HG02884 (cell line): ENCODE measurements around the gene BAIAP2.

Experiments
- ATAC-seq: cut with Tn5 transposase; IDR thresholded peaks from one replicate; pipeline ENCODE4 v1.9.1; 2021; ENCODE audit warnings: mild to moderate bottlenecking, moderate library complexity; ENCODE audit not compliant: unreplicated experiment

BAIAP2 gene

DNA sequence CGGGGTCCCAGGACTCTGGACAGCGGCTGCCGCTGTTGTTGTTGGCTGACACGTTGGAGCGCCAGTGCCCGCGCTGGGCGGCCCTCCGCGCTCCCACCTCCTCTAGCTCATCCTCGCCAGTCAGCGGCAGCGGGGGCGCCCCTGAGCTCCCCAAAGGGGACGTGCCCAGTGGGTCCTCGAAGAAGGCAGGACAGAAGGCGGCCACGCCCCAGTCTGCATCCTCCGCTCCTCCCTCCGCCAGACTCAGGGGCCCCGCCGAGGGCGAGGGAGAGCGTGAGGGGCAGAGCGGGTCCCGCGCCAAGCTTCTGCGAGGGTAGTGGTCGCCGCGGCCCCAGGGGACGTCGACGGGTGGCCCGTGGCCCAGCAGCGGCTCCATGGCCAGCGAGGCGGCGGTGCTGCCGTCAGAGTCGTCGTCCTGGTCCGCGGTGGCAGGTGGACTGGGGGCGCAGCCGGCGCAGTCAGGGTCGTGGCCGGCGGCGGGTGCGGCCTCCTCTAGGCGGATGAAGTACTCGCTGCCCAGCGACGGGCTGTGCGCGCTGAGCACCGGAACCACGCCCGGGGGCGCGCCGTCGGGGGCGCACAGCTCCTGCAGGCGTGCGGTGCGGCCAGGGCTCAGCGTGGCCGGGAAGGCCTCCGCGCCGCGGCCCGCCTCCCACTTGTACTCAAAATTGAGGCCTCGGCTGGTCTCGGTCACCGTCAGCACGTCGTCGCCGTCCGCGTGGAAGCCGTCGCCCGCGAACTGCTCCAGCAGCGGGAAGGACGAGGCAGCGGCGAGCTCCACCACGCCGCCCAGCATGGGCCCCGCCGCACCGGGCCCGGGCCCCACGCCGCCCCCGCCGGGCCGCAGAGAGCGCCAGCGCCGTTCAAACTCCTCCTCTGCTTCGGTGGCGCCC, 87.1 kb downstream of the BAIAP2 start:
- ATAC-seq, result no peak

DNA sequence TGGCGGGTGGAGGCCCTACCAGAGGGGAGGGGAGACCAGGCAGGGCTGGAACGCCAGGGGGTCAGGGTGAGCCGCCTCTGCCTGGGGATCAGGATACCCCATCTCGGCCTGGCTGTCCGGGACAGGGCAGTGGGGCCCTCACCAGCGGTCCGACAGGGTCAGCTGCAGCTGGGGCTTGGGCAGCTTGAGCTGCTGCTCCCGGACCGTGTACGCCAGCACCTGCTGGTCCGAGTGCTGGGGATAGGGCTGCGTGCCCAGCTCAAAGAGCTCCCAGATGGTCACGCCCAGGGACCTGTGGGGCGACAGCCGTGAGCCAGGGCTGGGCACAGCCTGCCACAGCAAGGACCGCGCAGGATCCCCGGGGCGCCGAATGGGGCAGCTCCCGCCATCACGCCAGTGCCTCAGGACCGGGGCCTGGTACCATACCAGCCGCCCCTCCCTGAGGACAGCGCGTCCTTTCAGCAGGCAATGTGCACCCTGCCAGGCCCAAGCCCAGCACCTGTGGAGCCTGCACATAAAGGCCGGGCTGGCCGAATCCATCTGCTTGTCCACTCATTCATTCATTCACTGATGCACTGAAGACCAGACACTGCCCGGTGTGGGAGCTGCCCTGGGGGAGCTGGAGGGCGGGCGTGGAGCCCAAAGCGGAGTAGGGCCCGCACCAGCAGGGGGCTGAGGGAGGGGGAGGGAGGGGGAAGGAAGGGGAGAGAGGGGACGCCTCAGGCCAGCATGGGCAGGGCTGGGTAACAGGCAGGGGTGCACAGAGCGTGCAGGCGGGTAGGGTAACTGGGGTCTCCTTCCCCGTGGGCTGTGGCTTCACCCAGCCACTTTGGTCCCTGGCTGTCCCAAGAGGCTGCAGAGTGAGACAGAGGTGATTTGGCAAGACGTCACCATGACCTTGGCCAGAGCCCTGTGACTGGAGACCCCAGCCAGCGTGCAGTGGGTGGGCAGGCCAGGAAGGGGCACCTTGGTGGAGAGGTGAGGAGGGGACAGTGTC, 88.4 kb downstream of the BAIAP2 start:
- ATAC-seq, result no peak

DNA sequence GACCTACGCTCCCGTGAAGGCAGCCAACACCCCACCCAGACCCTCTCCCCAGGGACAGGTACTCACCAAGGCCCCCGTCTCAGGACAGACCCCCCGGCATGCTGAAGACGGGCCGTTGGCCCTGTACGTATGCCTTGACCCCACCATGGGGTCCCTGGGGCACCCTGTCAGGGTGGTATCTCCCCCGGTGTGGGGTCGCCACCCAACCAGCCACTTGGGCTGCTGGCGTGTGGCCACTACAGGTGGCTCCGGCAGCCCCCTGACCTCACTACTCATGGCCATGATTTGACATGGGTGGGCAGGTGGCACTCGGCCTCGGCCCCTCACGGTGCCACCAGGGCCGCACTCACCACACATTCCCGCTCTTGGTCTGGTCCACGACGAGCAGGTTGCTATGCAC, 89.4 kb downstream of the BAIAP2 start:
- no peak for ATAC-seq

DNA sequence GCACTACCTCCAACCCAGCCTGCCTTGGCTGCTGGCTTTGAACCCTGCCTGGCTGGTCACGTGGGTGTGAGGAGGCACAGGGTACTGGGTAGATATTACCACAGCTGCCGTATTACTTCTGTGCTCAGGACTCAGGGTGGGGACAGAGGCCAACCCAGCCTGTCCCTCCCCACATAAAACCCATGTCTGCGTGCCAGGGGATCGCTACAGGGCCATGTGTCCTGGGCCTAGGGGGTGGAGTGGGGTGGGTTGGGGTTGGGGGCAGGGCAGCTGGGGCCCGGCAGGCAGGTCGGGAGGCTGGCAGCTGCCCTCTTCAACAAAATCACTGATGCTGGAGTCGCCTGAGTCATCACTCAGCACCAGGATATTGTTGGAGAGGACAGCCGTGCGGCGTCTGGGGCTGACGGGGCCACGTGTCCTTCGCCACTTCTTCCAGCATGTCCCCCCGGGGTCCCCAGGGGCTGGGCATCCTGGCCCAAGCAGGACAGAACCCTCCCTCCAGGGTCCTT, 90.7 kb downstream of the BAIAP2 start:
- ATAC-seq, result no peak

DNA sequence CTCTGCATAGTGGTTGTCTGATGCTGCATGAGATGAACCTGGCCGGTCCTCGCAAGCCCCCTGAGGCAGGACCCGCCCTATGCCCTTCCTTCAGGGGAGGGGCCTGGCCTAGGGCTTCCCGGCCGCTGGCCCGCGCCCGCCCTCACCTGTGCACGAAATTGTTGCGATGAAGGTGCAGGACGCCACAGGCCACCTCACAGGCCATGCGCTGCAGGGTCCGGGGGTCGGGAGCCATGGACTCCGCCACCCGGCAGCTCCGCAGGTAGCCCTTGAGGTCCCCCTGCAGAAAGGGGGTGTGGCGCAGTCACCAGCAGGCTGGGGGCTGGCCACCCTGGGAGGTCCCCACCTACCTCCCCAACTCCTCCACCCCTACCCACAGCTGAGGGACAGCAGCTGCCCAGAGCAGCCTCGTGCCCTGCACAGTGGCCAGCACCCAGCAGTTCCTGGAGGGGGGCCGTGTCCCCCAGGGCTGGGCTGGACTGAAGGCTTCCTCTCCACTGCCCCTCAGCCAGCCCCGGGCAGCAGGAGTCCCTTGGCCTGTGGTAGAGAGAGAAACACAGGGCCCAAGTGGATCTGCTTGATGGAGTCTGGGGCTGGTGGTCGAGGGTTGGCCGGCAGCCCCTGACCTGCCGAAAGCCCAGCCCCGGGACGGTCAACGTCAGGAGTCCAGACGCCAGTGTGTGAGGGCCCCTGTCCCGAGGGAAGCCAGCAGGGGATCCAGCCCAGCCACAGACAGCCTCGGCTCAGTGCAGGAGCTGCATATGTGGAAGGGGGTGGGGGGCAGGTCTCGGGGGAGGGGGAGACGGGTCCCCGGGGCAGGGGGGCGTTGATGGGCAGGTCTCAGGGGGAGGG, 91.6 kb downstream of the BAIAP2 start:
- no peak for ATAC-seq

DNA sequence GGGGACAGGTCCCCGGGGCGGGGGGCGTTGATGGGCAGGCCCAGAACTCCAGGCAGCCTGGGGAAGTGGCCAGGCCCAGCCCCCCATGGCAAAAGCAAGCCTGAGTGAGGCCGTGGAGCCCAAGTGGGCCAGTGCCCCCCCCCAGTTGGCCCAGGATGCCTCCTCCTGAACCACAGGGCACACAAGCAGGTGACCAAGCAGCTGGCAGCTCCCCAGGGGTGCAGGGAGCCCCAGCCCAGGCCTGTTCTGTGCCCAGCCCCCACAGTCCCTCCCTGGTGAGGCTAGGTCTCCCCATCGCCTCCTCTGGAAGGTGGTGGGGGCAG, 92.1 kb downstream of the BAIAP2 start:
- ATAC-seq, result no peak

DNA sequence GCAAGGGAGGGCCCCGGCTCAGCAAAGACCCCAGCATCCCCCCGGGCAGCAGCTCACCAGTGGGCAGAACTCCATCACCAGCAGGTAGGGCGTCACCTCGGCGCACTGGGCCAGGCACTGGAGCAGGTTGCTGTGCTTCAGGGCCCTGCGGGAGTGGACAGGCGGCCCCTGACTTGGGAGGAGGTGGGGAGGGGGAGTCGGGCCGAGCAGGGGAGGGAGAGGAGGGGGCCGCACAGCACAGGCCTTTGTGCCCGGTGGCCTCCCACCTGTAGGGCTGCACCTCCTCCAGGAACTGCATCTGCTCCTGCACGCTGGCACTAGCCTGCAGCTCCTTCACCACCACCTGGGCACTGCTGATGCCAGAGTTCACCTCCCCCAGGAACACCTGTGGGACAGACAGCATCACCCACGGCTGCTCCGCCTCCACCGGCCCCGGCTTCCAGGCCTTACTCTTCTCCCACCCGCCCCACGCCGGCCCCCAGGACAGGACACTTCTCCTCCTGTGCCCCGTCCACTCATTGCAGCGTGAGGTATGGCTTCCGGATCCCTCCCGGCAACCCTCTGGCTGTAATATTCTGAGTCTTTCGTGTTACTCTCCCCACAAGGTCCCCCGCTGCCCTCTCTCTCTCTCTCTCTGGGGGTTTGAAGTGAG, 92.7 kb downstream of the BAIAP2 start:
- ATAC-seq, result no peak

DNA sequence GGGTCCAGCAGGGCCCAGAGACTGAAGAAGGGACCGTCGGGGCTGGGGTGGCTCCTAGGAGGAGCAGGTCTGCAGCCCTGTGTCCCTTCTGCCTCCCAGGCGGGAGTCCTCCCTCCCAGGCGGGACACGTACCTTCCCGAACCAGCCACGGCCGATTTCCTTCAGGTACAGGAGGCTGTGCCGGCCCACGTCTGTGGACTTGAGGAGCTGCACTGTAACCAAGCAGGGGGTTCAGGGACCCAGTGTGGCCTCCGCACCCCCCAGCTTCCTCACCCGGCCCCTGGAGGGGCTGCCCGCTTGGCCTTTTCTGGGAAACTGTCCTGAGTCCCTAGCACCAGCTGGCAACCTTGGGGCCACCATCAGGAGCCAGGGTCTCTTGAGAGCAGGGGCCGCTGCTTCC, 93.4 kb downstream of the BAIAP2 start:
- ATAC-seq, result no peak

DNA sequence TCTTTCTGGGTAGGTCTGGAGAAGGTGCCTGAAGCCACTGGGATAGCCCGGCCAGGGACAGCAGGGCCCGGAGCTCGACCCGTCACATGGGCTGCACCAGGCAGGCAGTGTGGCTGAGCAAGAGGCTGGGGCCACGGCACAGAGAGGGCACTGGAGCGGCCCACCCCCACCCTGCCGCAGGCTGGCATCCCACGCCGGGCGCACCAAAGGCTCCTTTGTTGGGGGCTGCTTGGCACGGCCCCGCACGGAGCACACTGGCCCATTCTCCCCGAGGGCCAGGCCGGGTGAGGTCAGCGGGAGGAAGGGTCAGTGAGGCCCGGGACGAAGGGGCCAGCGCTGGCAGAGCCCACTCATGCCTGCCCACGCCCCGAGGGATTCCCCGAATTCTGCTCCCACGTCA, 93.8 kb downstream of the BAIAP2 start:
- no peak for ATAC-seq

DNA sequence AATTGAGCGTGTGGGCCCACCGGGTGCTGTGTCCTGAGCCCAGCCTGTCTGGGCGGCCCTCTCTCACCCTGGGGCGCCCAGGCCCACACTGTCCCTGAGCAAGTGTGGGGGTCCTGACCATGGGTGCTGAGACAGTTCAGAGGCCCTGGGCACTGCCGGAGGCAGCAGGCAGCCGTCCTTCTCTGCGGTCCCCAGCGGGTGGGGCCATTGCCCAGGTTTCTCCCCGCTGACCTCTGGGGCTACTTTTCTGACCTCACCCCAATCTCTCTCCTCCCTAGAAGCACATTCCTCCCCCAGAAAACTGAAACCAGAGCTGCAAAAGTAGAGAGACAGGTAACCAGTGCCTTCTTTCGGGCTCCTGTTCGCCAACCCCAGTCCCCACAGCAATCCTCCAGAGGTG, 94.3 kb downstream of the BAIAP2 start:
- ATAC-seq, result no peak

DNA sequence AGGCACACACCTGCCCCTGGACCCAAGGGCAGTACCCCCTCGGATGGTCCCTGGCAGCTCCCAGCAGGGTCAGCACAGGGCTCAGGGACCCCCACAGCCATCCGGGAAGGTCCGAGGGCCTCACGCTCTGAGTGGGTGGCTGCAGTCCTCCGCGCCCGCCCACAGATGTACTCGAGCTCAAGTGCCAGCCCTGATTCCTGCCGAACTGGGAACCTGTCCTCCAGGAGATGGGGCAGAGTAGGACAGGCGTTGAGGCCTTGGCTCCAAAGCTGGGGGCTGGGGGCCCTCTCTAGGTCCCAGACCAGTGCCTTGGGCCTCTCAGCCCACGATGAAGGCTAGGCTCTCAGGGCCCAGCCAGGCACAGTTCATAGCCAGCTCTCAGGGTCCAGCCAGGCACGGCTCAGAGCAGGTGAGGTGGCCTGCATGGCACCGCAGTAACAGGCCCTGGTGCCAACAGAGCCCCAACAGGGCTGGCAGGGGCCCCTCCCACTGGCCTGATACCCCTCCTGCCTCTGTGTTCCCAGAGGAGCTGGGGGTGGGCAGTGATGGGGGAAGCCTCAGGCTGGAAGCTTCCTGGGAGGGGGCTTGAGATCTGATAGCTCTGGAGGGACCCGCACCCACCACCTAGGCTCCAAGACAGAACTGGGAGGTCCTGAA, 94.9 kb downstream of the BAIAP2 start:
- no peak for ATAC-seq

DNA sequence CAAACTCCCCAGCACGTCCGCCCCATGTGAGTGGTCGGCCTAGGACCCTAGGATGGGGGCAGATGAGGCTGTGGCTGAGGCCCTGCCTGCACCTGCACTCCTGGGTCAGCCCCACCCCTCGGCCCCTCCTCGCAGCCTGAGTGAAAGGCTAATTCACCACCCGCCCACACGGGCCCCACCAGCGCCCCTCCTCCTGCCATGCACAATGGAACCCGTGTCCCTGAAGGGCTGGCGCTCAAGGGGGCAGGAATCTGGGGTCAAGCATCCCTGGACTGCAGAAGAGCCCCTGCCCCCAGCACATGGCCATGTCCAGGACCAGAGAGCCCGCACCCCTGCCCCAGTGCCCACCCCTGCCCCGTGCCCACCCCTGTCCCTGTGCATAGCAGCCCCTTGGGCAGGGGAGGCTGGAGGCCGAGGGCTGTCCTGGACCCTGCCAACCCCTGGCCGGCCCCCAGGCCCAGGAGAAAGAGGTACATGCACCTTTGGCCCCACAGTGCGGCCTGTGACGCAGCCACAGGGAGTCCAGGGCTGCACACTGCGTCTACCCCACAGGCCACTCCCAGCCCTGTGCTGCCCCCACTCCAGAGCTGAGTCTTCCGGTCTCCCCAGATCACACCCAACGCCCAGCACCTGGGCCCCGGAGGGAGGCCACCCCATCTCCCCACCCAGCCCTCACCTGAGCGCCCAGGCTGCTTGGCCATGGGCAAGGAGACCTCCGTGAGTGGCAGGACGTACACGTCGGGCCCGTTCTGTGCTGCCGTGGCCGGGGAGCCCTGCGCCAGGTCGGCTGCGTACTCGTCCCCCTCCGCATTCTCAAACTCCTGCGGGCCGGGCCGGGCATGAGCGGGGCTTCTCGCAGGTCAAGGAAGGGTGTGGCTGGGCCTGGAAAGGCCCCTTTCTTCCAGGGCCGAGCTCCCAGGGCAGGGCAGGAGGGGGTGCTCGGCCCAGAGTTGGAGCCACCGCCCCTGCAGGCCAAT, 95.7 kb downstream of the BAIAP2 start:
- ATAC-seq, result no peak

DNA sequence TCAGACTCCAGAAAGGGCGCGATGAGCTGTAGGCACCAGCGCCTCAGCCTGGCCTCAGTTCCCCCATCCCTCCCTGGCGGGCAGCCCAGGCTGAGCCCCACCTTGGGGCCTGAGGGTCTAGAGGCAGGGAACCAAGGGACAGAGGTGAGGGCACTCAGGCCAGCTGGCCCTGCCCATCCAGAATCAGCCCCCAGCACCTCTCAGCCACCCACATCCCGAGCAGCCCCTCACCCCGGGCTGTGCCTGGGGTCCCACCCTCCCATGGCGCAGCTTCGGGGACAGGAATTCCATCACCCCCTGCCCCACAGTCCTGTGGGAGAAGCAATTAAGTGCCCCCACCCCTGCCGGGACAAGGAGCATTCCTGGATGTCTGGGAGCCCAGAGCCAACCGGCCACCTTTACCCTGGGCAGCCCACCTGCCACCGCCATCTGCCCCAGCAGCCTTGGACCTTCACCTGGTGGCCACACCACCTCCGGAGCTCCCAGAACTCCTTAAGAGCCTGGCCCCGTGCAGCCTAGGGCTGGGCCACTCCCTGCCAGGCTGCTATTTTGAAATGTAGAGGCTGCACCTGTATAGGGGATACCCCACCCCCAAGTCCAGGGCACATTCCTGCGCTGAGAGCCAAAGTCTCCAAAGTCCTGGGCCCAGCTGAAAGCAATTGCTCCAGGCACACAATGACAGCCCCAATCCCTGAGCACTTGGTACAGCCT, 96.7 kb downstream of the BAIAP2 start:
- no peak for ATAC-seq

DNA sequence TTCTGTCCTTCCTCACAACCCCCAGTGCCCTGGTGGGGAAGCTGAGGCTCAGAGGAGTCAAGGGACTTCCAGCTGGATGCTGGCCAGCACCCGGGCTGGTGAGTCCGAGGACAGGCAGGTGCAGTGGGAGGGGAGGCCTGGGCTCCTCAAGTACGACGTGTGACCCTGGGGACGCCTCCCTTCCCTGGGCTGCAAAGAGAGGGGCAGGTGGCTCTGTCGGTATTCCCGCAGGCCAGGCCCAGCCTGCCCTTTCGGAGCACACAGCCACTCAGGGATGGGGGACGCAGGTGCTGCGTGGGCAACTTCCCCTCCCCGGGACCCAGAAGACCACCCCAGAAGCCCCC, 97.2 kb downstream of the BAIAP2 start:
- ATAC-seq, result no peak

DNA sequence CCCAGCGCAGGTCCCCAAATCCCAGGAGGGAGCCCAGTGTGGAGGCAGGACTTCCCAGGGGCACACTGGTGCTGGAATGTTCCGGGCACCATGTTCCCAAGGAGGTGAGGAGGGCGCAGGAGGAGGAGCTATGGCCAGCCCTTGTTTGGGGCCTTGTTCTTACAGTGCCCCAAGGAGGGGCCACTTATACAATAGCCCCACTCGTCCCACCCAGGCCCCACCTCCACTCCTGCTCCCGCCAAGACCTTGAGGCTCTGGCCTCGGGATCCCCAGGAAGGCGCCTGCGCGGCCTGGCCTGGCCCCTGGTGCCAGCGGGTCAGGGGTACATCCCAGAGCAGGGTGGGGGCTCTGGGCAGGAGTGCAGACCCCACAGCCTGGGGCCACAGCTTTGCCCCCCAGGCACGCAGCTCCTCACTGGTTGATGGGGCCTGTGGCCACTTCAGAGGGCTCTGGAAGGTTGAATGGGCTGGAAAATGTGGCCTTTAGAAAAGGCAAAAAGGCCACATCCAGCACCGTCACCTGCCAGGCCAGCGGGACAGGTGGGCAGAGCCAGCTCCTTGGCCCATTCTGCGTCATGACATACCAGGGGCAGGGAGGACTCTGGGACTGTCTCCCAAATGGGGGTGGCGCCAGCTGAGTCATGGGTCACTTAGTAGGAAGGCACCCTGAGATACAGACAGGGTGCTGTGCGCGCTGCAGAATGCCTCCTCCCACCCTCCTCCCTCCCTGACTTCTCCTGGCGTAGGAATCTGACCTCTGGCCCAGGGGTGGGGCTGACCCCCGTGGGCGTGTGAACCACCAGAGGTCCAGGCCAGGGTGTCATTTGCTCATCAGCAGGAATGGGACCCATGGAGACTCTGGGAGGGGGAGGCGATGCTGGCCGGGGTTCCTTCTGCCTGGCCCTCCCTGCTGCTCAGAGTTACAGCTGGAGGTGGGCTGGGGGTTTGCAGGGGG, 98.1 kb downstream of the BAIAP2 start:
- no peak for ATAC-seq

DNA sequence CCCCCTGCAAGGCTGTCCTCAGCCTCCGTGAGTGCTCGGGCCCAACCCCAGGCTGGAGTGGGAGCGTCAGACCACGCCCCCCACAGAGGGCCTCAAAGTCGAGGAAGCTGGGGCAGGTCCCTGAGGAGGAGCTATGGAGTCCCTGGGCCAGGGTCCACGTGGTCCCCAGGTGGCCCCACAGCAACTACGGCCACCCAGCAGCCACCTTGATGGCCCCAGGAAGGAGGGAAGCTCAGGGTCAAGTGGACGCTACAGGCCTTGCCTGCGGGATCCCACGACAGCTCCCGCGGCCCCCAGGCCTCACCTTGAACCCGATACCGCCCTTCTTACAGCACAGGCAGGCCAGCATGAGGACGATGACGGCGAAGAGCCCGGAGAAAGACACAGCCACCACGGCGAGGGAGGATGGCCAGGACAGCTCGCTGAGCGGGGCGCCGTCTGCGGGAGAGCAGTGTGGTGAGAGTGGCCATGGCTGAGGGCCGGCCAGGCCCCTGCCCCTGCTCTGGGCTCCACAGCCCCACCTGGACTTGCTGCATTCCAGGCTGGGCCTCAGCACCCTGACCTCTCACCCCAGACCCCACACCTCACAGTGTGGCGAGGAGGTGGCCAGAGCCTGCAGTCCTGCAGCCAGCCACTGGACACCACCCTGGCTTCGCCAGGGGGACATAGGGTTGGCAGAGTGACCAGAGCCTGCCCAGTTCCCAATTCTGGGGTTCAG, 99.3 kb downstream of the BAIAP2 start:
- no peak for ATAC-seq
